Loucy (cell line): ENCODE measurements around the gene FGD6.

ENCODE experiments used
- EZH2phosphoT487 ChIP-seq: fragments of 200-600 bp; IDR thresholded peaks from 2 replicates; pipeline ENCODE4 v1.6.1; 2018; ENCODE audit warnings: antibody characterized with exemption, mild to moderate bottlenecking, moderate library complexity, borderline replicate concordance
- TF ChIP-seq, protein P1 (sequence below): fragments of 200-600 bp; sonication (generic); conservative IDR thresholded peaks from 2 replicates; pipeline ENCODE4 v1.5.1; 2014; ENCODE audit warnings: mild to moderate bottlenecking, antibody characterized with exemption, low read length

DNA sequence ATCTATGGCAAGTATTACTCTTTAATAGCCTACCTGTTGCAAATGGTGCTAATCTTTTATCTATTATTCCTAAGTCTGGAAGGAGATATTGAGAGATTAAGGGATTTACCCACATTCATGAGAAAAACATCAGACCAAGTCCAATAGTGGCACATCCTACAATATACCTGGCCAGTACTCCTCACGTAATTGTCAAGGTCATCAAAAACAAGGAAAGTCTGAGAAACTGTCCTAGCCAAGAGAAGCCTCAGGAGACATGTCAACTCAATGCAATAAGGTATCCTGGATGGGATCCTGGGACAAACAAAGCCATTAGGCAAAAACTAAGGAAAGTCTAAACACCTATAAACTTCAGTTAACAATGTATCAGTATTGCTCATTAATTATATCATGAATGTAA is 156.3 kb downstream of the FGD6 start:
- TF ChIP-seq, protein P1, sequence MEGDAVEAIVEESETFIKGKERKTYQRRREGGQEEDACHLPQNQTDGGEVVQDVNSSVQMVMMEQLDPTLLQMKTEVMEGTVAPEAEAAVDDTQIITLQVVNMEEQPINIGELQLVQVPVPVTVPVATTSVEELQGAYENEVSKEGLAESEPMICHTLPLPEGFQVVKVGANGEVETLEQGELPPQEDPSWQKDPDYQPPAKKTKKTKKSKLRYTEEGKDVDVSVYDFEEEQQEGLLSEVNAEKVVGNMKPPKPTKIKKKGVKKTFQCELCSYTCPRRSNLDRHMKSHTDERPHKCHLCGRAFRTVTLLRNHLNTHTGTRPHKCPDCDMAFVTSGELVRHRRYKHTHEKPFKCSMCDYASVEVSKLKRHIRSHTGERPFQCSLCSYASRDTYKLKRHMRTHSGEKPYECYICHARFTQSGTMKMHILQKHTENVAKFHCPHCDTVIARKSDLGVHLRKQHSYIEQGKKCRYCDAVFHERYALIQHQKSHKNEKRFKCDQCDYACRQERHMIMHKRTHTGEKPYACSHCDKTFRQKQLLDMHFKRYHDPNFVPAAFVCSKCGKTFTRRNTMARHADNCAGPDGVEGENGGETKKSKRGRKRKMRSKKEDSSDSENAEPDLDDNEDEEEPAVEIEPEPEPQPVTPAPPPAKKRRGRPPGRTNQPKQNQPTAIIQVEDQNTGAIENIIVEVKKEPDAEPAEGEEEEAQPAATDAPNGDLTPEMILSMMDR = no peak
- no peak for TF ChIP-seq EZH2phosphoT487
